Loucy (cell line): ENCODE data around the gene GNA15.

Source experiments
- H2AFZ ChIP-seq: fragments of 200-600 bp; sonication (generic); 2 replicates; pipeline ENCODE4 v1.6.0; 2016; ENCODE audit warnings: antibody characterized with exemption, mild to moderate bottlenecking, low read length, moderate library complexity
- H3F3A ChIP-seq: fragments of 200-600 bp; 2 replicates; pipeline ENCODE4 v1.6.0; 2016; ENCODE audit warnings: antibody characterized with exemption, low read depth, mild to moderate bottlenecking
- H3K27me3 ChIP-seq: fragments of 200-600 bp; sonication (generic); 2 replicates; pipeline ENCODE4 v1.6.1; 2014; ENCODE audit warnings: low read length, mild to moderate bottlenecking; ENCODE audit not compliant: insufficient read depth, poor library complexity, severe bottlenecking
- H3K36me3 ChIP-seq: fragments of 200-600 bp; sonication (generic); 2 replicates; pipeline ENCODE4 v1.6.1; 2016; ENCODE audit warnings: low read length; ENCODE audit not compliant: insufficient read depth
- H3K4me1 ChIP-seq: fragments of 200-600 bp; sonication (generic); 2 replicates; pipeline ENCODE4 v1.5.1; 2014; ENCODE audit warnings: low read length, mild to moderate bottlenecking; ENCODE audit not compliant: insufficient read depth, poor library complexity, severe bottlenecking
- H3K4me2 ChIP-seq: fragments of 200-600 bp; sonication (generic); 2 replicates; pipeline ENCODE4 v1.6.0; 2014; ENCODE audit warnings: antibody characterized with exemption, low read length, low read depth, mild to moderate bottlenecking; ENCODE audit not compliant: poor library complexity, severe bottlenecking
- H3K4me3 ChIP-seq: fragments of 200-600 bp; sonication (generic); 2 replicates; pipeline ENCODE4 v1.5.1; 2014; ENCODE audit warnings: low read length, mild to moderate bottlenecking, mixed read lengths; ENCODE audit not compliant: poor library complexity, severe bottlenecking
- H3K79me2 ChIP-seq: fragments of 200-600 bp; sonication (generic); 2 replicates; pipeline ENCODE4 v1.6.1; 2014; ENCODE audit warnings: low read length; ENCODE audit not compliant: insufficient read depth
- H3K9ac ChIP-seq: fragments of 200-600 bp; sonication (generic); 2 replicates; pipeline ENCODE4 v1.6.0; 2014; ENCODE audit warnings: mild to moderate bottlenecking, low read depth, low read length, moderate library complexity; ENCODE audit not compliant: poor library complexity, severe bottlenecking
- H3K9me2 ChIP-seq: fragments of 200-600 bp; sonication (generic); replicated peaks from 2 replicates; pipeline ENCODE4 v1.6.1; 2016; ENCODE audit warnings: low read depth, low read length, mixed read lengths
- H3K9me3 ChIP-seq: fragments of 200-600 bp; sonication (generic); 2 replicates; pipeline ENCODE4 v1.6.1; 2014; ENCODE audit warnings: mild to moderate bottlenecking, antibody characterized with exemption, low read length, low read depth; ENCODE audit not compliant: insufficient read depth
- H4K20me1 ChIP-seq: fragments of 200-600 bp; sonication (generic); 2 replicates; pipeline ENCODE4 v1.6.0; 2014; ENCODE audit warnings: antibody characterized with exemption, low read length, mild to moderate bottlenecking; ENCODE audit not compliant: insufficient read depth, poor library complexity, severe bottlenecking
- EZH2phosphoT487 ChIP-seq: fragments of 200-600 bp; IDR thresholded peaks from 2 replicates; pipeline ENCODE4 v1.6.1; 2018; ENCODE audit warnings: antibody characterized with exemption, mild to moderate bottlenecking, moderate library complexity, borderline replicate concordance
- TF ChIP-seq, protein P1 (sequence below): fragments of 200-600 bp; sonication (generic); conservative IDR thresholded peaks from 2 replicates; pipeline ENCODE4 v1.5.1; 2014; ENCODE audit warnings: mild to moderate bottlenecking, antibody characterized with exemption, low read length

The GNA15 gene

DNA sequence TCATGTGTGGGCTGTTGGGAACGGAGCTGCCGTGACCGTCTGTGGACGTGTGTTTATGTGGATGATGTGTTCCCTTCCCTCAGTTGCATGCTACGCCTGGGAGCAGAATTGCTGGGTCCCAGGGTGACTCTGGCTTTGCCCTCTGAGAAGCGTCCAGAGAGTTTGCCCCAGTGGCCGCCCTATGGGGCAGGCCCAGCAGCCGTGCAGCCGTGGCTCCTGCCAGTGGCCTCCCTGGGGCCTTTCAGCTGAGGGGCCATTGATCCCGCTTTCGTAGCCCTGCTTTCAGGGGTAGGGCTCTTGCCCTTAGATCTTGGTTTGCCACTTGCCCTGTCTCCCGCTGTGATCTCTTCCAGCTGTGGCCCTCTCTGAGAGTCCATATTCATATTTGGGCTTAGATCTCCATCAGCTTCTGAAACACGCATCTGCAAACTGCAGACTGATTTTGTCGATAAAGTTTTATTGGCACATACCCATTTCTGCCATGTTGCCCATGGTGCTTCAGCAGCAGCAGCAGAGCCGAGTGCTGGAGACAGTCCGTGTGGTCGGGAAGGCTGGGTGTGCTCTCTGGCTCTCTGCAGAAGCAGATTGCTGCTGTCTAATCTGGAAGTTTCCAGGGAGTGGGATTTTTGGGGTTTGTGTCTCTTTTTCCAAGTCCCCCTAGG, 24.1 kb upstream of the GNA15 start:
- Histone ChIP-seq H2AFZ (no peak overlapping the region), H3K4me1 (peaks cover 3% of the 10 kb centered on the region), H3F3A (no peaks in the 10 kb centered on the region), H3K4me2 (no peak overlapping the region), H4K20me1 (no peaks in the 10 kb centered on the region), H3K9me2 (no peaks in the 10 kb centered on the region), H3K36me3 (no peaks in the 10 kb centered on the region), H3K79me2 (no peaks in the 10 kb centered on the region), H3K9me3 (no peaks in the 10 kb centered on the region), H3K4me3 (no peak overlapping the region), H3K27me3 (no peaks in the 10 kb centered on the region), H3K9ac (no peak overlapping the region)
- TF ChIP-seq, protein P1, sequence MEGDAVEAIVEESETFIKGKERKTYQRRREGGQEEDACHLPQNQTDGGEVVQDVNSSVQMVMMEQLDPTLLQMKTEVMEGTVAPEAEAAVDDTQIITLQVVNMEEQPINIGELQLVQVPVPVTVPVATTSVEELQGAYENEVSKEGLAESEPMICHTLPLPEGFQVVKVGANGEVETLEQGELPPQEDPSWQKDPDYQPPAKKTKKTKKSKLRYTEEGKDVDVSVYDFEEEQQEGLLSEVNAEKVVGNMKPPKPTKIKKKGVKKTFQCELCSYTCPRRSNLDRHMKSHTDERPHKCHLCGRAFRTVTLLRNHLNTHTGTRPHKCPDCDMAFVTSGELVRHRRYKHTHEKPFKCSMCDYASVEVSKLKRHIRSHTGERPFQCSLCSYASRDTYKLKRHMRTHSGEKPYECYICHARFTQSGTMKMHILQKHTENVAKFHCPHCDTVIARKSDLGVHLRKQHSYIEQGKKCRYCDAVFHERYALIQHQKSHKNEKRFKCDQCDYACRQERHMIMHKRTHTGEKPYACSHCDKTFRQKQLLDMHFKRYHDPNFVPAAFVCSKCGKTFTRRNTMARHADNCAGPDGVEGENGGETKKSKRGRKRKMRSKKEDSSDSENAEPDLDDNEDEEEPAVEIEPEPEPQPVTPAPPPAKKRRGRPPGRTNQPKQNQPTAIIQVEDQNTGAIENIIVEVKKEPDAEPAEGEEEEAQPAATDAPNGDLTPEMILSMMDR = no peak
- no peak for TF ChIP-seq EZH2phosphoT487

DNA sequence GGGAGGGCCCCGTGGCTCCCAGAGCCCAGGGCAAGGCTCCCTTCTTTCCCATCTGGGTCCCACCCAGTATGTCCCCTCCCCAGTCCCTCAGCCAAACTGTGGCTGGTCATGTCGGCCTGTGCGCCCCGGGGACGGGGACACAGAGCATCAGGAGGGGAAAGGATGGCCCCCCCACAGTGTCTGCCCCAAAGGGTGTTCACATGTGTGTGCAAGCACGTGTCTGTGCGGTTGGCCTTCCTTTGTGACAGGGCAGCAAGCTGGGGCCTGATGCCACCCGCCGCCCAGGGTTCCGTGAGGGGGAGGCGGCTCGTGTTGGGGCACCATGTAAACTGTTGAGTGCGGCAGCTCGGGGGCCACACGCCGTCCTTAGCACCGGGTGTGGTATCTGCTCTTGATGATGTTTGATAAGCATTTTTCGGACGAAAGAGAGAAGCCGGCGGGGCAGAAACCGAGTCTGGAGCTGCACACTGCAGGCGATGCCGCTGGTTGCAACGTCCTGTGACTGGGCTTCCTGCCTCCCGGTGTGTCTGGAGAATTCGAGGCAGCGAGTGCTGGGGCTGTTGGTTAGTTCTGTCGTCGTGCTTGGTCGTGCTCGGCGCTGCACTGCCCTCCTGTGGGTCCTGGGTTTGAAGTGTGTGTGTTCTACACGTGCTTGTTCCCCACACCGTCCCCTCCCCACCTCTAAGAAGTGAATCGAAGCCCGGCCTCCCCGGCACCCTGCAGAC, 23.3 kb upstream of the GNA15 start:
- Histone ChIP-seq H3K4me1 (peaks cover 3% of the 10 kb centered on the region), H3K4me2 (no peak overlapping the region), H3K79me2 (no peaks in the 10 kb centered on the region), H3K27me3 (no peaks in the 10 kb centered on the region), H3K9ac (no peak overlapping the region), H3K9me2 (no peaks in the 10 kb centered on the region), H3K9me3 (no peaks in the 10 kb centered on the region), H2AFZ (no peak overlapping the region), H3K4me3 (no peak overlapping the region), H3F3A (no peaks in the 10 kb centered on the region), H3K36me3 (no peaks in the 10 kb centered on the region), H4K20me1 (no peaks in the 10 kb centered on the region)
- TF ChIP-seq, protein P1 = no peak
- no peak for TF ChIP-seq EZH2phosphoT487

DNA sequence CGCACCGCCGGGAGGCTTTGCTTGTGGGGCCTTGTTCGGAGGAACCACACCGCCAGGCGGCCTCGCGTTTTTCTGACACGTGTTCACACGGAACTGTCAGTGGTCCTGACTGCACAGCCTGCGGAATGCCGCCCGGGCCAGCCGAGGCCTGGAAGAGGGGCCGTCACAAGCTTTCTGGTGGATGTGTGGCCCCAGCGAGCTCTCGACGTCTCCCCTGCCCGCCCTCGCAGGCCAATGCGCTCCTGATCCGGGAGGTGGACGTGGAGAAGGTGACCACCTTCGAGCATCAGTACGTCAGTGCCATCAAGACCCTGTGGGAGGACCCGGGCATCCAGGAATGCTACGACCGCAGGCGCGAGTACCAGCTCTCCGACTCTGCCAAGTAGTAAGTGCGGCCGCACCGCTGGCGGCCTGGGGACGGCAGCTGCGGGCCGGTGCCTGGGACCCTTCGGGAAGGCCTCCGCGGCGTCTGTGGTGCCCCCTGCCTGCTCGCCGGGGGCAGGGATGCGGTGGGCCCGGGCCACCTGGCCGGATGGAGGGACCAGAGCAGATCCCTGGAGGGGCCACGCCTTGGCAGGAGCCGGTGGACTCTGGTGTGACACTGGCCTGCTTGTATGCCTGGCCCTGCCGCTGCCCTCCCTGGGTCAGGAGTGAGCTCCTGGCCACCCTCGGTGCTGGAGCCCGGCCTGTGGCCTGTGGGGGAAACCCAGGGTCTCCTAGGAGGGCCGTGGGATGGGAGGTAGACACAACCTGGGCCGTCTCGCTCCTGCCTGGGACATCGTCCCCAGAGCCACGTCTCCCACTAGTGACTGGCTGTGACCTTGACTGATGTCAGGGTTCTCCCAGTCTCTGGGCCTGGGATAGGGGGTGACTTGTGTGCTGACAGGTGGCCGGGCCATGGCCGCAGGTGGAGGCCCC, 22.5 kb upstream of the GNA15 start:
- peaks cover 3% of the 10 kb centered on the region for H3K4me1 ChIP-seq
- no peaks in the 10 kb centered on the region for H3K27me3 ChIP-seq

More for the DNA sequence above, 22.5 kb upstream of the GNA15 start:
- no peaks in the 10 kb centered on the region for H3F3A ChIP-seq
- no peak overlapping the region for H3K4me3 ChIP-seq
- H2AFZ ChIP-seq = no peak overlapping the region
- no peaks in the 10 kb centered on the region for H3K36me3 ChIP-seq
- no peaks in the 10 kb centered on the region for H3K9me3 ChIP-seq
- H3K9me2 ChIP-seq = no peaks in the 10 kb centered on the region
- TF ChIP-seq, protein P1 = no peak
- TF ChIP-seq EZH2phosphoT487 = no peak
- H3K9ac ChIP-seq = no peak overlapping the region
- no peaks in the 10 kb centered on the region for H3K79me2 ChIP-seq
- H3K4me2 ChIP-seq = no peak overlapping the region
- no peaks in the 10 kb centered on the region for H4K20me1 ChIP-seq
